Measurements from ENCODE around the gene RFTN1.

GRCh38 chr3:16508591-16508995, 4.9 kb downstream of the RFTN1 start:
- TF ChIP-seq POLR2A (IDR thresholded peaks at IDR 0.05) (no peak), CTCF (IDR thresholded peaks at IDR 0.05) (no peak)

Data from ovary (tissue), 3 donors.